GM12874 (cell line): ENCODE results near the gene THEM4.

Source experiments
- TF ChIP-seq, protein P1 (sequence below): IDR thresholded peaks from 2 replicates; pipeline ENCODE4 v1.5.1; 2011; ENCODE audit warnings: low read depth, mild to moderate bottlenecking, control low read depth, low read length, moderate library complexity; ENCODE audit not compliant: insufficient read depth

Gene THEM4

GRCh38 chr1:151839082-151839412 is 70.3 kb downstream of the THEM4 start:
- TF ChIP-seq, protein P1, sequence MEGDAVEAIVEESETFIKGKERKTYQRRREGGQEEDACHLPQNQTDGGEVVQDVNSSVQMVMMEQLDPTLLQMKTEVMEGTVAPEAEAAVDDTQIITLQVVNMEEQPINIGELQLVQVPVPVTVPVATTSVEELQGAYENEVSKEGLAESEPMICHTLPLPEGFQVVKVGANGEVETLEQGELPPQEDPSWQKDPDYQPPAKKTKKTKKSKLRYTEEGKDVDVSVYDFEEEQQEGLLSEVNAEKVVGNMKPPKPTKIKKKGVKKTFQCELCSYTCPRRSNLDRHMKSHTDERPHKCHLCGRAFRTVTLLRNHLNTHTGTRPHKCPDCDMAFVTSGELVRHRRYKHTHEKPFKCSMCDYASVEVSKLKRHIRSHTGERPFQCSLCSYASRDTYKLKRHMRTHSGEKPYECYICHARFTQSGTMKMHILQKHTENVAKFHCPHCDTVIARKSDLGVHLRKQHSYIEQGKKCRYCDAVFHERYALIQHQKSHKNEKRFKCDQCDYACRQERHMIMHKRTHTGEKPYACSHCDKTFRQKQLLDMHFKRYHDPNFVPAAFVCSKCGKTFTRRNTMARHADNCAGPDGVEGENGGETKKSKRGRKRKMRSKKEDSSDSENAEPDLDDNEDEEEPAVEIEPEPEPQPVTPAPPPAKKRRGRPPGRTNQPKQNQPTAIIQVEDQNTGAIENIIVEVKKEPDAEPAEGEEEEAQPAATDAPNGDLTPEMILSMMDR = no peak

DNA sequence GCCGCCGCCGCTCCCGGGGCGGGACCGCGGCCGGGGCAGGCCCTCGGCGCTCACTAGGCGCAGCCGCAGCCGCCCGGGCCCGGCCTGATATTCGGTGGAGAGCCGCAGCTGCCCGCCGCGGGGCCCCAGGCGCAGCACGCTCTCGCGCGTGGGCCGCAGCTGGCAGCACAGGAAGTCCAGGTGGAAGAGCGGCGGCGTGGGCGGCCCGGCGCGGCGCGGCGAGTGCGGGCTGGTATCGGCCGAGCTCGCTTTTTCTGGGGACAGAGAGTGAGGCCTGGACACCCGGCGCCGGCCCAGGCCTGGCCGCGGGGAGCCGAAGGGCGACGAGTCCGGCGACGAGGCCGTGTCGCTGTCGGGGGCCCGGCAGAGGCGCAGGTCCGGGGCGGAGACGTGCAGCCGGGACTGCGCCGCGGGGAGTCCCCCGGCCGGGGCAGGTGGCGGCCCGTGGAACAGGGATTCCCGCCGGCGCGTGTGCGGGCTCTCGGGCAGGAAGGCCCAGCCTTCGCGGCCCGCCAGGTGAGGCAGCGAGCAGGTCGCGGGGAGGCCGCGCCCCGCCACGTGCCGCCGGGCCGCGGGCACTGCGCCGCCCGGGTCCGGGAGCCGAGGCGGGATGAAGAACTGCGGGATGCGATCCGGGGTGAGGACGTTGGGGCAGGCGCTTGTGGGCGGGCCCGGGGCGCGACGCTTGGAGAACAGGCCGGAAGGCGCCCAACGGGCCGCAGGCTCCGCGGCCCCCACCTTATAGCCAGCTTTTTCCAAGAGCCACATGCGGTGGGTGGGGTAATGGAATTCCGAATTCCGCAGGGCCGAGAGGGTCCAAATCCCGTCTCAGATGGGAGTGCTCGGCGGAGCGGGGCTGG is 70.9 kb downstream of the THEM4 start:
- TF ChIP-seq, protein P1 = no peak

- TF ChIP-seq, protein P1 = no peak
Observed at GRCh38 chr1:151837884-151838221, 71.5 kb downstream of the THEM4 start.

GRCh38 chr1:151837197-151837596 is 72.1 kb downstream of the THEM4 start:
- TF ChIP-seq, protein P1 = no peak

GRCh38 chr1:151835596-151835995 is 73.7 kb downstream of the THEM4 start:
- TF ChIP-seq, protein P1 = no peak

DNA sequence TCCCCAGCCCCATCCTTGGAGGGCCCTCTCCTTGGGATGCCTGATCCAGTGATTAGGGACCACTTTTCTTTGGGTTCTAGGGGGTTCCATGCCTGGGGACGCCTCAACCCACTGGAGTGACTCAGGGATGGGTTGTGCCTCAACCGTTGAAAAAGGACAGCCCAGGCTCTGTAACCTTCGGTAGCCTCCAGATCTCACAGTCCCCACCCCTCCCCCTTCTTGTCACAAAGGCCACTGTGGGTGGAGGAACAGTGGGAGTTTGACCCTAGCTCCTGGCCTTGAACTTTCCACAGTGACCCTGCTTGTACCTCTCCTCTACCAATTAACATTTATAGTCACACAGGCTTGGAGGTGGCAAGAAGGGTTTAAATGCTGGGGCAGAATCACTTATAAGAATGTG is 75.1 kb downstream of the THEM4 start:
- TF ChIP-seq, protein P1 = no peak

GRCh38 chr1:151833172-151833900 is 76.0 kb downstream of the THEM4 start:
- TF ChIP-seq, protein P1 = no peak
